Posterior cingulate gyrus (tissue), 11 donors: ENCODE data around the gene SLC22A12.

ENCODE experiments used
- DNase-seq, 10 donors: peaks; one replicate each; pipeline versions ENCODE4 v3.0.0 to v3.0.0-alpha.2; 2020 to 2021; ENCODE audit warnings: mixed read lengths in 3 of 10
- intact Hi-C: fragments of 100-400 bp; cut with DNase I; formaldehyde crosslinking; loops from one replicate; pipeline ENCODE4 v1.15.1; 2023

SLC22A12 gene

DNA sequence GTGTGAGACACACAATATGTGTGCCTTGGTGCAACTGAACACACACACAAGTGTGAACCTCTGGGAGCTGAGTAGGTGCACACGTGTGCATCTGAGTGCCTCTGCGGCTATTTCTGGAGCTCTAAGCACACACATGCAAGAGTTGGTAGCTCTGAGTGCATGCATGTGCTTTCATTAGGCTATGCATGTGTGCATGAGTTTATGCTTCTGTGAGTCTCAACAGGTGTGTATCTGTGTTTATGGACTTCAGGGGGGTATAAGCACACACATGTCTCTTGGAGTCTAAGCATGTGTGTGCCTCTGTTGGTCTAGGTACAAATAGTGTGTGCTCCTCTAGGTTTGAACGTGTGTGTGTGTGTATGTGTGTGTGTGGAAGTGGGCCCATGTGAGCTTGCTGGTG, 25.8 kb downstream of the SLC22A12 start:
- no peak for DNase-seq
- intact Hi-C loops: no loop called here

DNA sequence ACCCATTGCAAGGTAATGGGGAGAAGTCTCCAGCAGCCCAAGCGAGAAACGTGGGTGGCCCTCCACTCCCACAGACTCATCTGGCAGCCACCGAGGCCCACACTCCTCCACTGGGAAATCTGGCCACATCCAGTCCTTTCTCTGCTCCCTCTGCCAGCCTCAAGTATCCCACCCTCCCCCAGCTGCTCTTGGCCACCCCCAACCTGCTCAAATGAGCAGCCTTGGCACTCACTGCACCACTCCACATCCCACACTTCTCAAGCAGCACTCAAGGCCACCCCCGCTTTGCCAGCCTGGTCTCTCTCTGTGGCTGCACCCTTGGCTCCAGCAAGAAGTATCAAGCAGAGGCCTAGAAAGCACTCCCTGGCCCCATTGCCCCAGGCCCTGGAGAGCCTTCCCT, 28.2 kb downstream of the SLC22A12 start:
- peak in 8 of 10 donors; percentile 50 to 96 (median 68) for DNase-seq

DNA sequence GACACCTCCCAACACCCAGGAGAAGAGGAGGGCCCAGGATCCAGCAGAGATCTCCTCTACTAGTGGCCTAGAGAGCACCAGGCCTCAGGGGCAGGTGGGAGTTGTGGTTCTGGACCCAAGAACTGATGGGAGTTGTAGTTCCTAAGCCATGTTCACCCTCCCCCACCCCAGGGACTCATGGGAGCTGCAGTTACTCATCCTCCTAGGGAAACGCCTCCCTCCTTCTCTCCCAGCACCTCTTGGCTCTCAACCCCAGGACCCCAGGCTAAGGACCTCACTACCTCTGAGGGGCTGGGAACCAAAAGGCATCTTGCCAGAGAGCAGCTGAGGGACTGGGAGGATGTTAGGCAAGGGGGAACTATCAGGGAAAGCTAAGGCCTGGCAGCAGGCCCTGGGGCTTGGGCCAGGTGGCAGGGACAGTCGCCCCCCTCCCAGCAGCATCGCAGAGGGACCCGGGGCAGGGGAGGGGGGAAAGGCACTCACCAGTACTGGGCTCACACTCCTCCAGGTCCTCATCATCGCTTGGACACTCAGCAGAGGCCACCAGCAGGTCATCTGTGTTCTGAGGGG, 28.9 kb downstream of the SLC22A12 start:
- DNase-seq: peak in 4 of 10 donors; percentile 61 to 93 (median 80)
- intact Hi-C loops: no loop called here

More for the DNA sequence above, 28.2 kb downstream of the SLC22A12 start:
- intact Hi-C loops: no loop called here

DNA sequence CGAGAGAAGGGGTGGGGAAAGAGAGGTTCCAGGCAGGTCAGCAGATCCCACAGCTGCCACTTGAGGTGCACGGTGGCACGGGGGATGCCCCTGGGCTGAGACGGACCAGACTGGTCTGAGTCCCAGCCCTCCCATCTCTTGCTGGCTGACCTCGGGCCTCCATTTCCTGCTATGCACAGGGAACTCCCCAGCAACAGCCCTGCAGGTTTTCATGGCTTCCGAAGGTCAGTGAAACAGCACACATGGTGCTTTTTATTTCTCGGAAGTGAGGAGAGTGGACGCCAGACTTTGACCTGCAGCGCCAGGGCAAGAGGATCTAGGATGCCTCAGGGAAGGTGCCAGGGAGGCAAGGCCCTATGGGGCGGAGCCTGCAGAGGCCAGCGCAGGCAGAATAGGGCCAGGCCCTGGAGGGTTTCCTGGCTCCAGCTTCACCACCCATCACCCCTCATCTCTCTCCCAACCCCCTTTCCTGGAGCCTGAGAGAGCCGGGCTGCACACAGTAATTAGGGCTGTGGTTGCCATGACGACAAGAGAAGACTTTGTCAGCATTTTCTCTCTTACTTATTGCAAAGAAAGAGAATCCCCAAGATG, 29.5 kb downstream of the SLC22A12 start:
- intact Hi-C loops: no loop called here
- peak in 2 of 10 donors; percentile 81 to 91 for DNase-seq

DNA sequence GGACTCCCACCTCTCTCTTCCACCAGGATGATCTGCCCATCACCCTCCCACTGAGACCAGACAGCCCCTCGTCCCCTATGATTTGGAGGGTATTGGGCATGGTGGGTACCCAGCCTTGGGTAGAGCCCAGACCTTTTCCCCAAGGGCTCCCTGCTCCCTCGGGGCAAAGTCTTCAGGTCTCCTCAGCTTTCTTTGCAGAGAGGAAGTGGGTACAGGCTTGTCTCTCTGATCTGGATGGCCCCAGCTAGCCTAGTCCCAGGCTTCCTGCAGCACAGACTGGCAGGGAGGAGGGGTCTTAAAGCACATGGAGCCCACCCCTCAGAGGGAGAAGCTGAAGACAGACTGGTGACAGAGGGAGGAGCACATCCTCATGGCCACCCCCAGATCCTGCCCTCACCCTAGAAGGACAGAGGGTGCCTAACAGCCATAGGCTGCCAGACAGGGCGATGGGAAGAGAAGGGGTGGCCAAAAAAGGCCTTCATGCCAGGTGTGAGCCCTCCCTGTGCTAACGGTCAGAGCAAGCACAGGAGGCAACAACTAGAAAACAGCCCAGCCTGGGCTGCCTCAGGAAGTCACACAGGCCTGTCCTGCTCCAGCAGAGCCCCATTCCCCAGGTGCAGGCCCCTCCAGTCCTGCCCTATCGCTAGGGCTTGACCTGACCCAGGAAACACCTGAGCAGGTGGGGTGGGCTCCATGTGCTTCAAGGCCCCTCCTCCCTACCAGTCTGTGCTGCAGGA, 30.4 kb downstream of the SLC22A12 start:
- no peak for DNase-seq
- intact Hi-C loops: no loop called here

DNA sequence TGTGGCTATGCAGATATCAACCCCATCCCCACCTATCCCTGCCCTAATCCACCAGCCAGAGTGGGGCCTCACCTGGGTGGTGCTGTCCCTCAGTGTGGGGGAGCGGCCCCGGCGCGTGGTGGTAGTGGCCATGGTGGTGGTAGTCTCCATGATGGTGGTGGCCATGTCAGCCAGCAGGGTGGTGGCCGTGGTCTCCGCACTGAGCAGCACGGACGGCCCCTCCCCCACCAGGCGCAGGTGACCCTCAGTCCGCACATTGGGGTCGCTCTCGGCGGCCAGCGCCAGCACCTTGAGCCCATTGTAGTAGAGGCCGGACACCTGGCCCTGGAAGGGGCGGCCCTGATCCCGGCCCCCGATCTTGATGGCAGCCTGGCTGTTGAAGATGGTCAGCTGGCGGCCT, 31.7 kb downstream of the SLC22A12 start:
- intact Hi-C loops: no loop called here
- DNase-seq: no peak

DNA sequence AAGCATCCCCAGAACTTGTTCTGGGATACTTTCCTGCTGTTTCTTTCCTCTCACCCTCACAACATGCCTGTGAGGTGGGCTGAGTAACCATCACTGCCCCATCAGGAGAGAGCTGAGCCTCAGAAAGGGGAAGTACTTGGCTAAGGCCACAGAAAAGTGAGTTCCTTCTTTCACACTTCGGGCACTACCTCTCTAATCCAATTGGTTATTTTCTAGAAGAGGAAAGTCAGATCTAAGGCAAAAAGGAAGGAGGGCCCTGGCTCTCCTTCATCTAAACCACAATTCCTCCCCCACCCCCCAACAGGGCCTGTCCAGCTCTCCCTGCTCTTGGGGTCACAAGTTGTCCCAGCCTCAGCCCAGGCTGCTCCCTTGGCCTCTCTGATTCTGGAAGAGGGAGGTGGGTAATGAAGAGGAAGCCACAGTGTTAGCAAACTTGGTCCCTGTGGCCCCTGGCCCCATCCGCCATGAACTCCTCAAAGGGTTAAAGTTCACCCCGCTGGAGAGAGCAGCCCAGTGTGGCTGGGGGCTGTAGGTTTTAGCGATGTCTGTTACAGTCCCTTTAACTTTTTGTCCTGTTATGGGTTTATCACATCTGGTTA, 34.0 kb downstream of the SLC22A12 start:
- intact Hi-C loops: no loop called here
- DNase-seq: no peak

DNA sequence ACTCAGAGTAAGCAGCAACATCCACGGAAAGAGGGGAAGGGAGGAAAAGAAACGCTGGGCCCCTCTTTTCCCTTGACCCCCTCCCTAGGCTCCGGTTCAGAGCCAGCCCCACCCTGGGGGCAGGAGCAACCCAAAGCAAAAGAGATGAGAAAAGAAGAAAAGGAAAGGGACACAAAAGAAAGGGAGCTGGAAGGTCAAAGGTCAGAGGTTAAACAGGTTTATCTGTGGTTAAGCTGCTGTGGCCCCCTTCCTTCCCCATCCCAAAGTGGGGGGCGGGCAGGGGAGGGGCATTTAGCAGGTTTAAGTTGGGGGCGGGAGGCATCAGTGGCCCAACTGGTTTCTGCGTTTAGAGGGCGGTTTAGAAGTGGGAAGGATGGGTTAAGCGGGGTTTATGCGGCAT, 35.6 kb downstream of the SLC22A12 start:
- intact Hi-C loops: no loop called here
- no peak for DNase-seq

DNA sequence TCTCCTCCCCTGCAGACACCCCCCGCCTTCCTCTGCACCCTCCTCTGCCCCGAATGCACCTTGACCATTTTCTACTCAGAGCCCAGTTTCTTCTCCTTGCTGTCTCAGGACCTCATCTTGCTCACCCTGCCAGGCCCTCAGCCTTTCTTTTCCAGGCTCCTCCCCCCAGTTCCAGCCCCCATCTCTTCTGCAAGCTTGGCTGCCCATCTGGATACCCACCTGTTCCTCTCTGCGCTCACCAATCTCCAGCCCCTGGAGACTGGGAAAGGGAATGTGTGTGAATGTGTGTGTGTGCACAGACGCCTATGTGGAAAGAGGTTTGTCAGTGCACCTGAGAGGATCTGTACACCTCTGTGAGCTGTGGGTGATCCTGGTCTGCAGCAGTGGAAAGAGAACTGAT, 36.4 kb downstream of the SLC22A12 start:
- intact Hi-C loops: no loop called here
- no peak for DNase-seq

DNA sequence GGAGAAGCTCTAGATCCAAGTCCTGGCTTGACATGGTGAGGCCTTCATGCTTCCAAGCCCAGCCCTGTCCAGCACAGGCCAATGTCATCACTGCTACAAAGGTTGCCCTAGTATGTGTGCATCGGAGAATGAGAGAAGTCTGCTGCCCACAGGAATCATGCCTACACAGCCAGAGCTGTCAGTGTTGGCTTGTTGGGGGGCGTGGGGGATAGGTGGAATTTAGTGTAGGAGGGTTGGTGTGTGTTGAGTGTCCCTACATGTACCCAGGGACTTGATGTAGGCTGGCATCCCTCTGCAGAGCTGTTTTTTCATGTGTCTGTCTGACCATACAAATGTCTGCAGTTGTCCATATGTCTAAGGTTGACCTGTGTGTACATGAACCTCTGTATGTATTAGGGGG, 37.6 kb downstream of the SLC22A12 start:
- intact Hi-C loops: no loop called here
- no peak for DNase-seq

DNA sequence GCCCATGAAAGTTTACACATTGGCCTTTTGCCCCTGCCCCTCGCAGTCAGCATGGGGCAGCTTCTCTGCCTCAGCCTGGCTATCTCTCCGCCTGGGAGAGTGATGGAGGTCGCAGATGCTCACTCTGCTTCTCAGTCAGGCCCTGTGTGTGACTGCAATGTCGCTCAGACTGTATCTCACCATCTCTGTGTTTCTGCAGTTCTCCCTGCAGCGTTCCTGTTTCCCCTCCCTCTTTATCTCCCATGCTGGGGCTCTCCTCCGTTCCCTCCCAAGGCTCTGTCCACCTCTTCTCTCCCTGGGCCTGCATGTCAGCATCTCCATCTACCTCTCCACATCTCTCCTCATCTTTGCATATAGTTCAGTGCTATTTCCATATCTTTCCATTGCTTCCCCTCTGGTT, 38.1 kb downstream of the SLC22A12 start:
- intact Hi-C loops: no loop called here
- no peak for DNase-seq

DNA sequence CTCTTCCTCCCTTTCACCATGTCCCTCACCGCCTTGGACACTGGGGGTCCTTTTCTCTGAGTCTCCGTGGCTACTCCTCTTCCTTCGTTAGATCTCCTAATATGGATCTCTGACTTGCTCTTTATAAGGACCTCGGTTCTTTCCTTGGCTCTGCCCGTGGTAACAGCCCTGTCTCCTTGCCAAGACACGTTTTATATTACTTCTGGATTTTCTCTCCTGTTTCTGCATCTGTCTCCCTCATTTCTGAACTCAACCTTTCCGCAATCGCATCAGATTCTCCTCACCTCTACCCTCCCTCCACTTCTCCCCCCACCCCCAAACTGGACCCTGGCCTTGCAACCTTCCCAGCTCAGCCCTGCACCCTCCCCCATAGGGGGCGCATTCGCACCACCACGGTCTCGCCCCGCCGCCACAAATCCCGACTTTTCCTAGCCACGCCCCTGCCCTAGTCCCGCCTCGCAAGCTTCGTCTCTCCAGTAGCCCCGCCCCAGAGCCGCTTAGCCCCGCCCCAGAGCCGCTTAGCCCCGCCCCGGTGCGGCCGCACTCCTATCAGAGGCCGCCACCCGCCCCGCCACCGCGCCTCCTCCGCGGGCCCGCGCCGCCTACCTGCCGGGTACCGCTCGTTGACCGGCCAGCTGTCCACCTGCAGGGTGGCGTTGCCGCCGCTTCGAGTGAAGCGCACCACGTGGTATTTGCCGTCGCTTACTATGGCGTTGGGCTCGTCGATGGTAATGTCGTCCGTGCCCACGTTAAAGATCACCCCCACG, 39.0 kb downstream of the SLC22A12 start:
- DNase-seq: peak in 1 of 10 donors; percentile 44
- intact Hi-C loops: no loop called here

DNA sequence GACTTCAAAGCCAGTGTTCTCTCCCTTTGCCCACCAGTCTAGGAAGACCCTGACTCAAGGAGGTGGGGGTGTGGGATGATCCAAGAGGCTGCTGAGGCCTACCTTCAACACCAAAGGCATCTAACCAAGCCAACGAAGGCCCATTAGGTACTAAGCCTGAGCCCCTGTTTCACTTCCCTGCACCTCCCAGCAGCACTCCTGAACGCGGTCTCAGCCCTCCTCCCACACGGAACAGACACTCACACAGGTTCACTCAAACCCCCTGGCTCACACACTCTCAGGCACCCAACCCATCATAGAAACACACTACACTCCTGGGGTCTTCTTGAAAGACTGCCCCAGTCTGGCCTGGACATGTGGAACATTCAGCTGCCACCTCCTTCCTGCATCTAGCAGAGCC, 40.7 kb downstream of the SLC22A12 start:
- DNase-seq: no peak
- intact Hi-C loops: no loop called here

DNA sequence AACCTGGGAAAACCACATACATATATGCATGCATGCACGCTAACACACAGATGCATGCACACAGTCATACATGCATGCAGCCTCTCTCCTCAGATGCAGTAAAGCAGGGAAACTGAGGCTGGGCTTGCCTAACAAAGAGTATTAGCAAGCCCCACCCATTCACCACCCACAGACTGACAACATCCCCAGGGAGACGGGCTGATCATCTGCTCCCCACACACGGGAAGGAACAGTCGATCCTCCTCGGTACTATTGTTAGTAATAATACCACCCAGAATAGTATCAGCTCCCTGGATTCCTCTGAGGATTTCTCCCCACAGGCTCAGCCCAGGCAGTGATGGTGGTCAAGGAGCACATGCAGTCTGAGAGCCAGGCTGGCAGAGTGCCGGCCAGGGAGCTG, 41.2 kb downstream of the SLC22A12 start:
- no peak for DNase-seq
- intact Hi-C loops: no loop called here

DNA sequence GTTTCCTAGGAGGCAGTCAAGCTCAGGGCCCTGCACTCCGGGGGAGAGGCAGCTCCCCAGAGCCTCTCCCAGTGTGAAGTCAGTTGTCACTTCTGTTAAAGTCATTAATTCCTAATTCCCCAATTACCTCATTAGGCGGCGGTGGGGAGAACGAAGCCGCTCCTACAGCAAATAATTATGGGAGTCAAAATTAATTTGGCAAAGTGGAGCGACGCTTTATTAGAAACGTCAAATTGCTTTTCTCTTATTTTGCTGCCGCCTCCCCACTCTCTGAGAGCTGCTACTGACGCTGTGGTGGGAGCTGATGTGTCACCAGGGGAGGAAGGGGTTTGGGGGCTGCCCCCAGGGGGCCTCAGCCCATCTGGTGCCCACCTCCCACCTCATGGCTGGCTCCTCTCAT, 41.6 kb downstream of the SLC22A12 start:
- DNase-seq: no peak
- intact Hi-C loops: no loop called here

DNA sequence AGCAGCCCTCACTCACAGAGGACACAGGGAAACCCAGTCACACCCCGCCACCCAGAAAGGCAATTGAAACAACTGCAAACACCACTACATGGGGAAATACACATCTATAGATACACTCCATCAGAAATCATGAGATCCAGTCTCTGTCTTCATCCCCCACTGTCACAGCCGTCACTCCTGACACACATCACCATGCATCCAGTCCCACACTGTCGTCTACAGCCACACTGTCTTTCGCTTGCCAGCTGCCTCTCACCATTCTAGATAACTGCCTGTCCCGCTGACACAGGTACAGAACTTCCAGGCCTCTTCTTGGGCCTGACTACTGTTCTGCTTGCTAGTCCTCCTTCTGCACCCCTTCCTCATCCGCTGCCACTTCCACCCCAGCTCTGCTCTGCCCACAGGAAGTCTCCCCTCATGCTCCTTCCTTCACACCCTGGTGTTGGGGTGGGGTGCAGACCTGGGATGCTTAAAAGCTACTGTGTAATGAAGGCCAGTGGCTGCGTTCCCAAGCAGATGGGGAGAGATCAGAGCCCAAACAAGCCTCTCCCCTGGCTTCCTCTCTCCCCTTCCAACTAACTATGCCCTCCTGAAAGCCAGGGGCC, 42.6 kb downstream of the SLC22A12 start:
- DNase-seq: no peak
- intact Hi-C loops: no loop called here

DNA sequence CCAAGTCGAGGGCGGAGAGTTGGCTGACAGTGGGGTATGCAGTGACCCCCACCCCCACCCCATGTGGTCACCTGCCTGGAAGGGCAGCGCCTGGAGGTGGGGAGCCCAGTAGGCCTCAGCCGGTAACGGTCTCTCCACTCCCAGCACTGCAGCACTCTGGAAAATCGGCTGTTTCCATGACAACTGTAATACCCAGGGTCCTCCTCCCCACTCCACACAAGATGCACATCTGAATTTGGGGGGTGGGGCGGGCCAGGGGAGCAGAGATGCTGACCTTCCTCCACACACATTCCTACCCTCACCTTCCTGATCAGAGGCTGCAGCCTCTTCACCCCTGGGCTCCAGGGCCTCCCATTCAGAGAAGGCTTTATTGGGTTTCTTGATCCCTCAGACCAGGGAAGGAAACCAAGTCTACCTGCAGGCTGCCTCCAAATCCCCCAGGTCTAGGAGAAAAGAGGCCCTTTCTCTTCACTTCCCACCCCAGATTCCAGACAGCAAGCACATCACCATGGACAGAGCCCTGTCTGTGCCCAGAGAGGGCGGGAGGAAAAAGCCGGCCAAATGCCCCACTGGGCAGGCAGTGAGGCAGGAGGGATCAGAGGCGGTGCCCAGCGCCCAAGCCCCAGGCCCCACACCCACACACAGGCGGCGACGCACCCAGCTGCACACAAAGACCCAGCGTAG, 46.5 kb downstream of the SLC22A12 start:
- intact Hi-C loops: no loop called here
- DNase-seq: no peak

DNA sequence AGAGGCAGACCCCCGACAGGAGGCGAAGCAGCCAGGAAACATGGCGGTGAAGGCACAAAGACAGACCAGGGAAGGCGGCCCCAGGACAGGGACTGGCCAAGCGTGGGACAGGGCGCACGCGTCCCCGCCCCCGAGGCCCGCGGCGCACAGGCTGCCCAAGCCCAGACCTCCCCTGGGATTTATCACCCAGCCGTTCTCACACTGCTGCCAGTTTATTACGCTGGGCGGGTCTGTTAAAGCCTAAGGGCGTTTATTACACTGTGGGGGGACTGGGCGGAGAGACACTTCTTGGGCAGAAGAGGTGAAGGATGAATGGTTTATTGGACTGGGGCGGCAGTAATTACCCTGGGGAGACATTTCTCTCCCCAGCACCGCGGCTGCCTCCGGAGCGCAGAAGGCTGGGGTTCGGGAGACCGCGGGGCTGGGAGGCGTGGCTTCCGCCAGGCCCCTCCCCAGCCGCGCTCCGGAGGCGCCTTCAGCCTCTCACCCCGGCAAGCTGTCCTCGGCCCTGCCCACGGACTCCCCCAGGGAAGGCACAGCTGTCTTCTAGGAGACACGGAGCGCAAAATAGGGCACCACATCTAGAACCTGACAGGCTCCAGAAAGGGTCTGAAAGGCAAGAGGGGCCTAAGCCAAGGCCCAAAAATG, 47.1 kb downstream of the SLC22A12 start:
- intact Hi-C loops: no loop called here
- peak in 4 of 10 donors; percentile 47 to 93 (median 84) for DNase-seq

DNA sequence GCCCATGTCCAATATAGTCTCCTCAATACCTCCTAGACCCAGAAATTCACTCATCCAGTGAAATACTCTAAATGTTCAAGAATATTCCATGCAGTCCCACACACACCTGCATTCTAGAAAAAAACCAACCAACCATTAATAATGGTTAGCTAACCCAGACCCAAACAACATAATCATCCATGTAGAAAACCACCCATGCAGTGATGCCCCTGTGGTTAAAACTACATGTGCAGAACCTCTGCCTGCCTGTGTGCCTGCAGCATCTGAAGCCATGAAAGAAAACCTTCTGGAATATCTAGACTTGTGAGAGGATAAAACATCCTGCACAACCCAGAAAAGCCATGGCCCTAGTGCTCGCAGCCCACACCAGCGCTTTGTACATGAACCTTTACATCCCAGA, 47.8 kb downstream of the SLC22A12 start:
- DNase-seq: no peak
- intact Hi-C loops: no loop called here
